ENCODE data around the gene PDE6G.

Gene PDE6G

DNA sequence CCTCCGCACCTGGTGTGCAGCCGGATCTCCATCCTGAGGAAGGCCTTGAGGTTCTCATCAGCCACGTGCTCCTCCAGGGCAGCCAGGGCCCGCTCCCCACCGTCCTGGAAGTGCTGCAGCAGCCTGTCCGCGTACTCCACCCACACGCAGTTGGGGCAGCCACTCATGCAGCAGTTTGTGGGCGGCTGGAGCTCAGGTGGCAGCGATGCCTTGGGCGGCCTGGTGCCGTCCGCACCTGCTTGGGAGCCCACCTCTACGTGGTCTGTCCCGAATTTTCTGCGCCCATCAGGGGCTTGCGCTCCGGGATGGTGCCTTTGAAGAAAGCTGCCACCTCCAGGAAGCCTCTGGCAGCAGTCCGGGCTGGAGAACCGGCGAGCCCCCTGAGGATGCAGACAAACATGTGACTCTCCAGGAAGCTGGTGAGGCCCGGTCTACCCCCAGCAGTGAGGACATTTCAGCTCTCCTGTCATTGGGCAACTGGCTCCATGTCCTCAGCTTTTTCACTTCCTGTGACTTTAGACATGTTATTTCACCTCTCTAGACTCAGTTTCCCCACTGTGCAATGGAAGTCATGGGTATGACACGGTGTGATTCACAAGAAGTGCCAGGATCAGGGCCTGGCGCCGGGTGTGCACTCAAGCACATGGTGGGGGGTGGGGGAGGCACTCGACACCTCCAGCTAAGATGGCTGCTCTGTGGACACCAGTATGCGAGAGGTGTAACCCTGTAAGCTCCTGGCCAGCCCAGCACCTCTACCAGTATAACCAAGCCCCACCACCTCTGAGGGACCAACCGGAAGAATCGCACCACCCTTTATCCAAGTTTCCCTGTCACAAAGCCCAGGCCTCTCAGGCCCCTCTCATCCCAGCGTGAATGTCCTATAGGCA, 9.1 kb upstream of the PDE6G start:
- H3K4me3 ChIP-seq (ENCODE audit: low read length): peak overlapping the region; percentile 92

GRCh38 chr17:81664051-81664470, 7.7 kb upstream of the PDE6G start:
- H2AFZ ChIP-seq (ENCODE audit: low read depth, low read length): no peak overlapping the region
- H3K27me3 ChIP-seq (ENCODE audit: insufficient read depth, low read length): no peaks in the 10 kb centered on the region
- H3K9me3 ChIP-seq (ENCODE audit: low read length): no peaks in the 10 kb centered on the region
- peaks cover 16% of the 10 kb centered on the region for H3K4me1 ChIP-seq (ENCODE audit: insufficient read depth, low read length)
- peaks cover 15% of the 10 kb centered on the region for H3K36me3 ChIP-seq (ENCODE audit: insufficient read depth, low read length)
- H3K4me3 ChIP-seq (ENCODE audit: low read length): no peak overlapping the region

More for the DNA sequence above, 9.1 kb upstream of the PDE6G start:
- H3K9me3 ChIP-seq (ENCODE audit: low read length): no peaks in the 10 kb centered on the region
- peak overlapping the region; percentile 13 for H2AFZ ChIP-seq (ENCODE audit: low read depth, low read length)
- H3K4me1 ChIP-seq (ENCODE audit: insufficient read depth, low read length): peaks cover 16% of the 10 kb centered on the region
- H3K27me3 ChIP-seq (ENCODE audit: insufficient read depth, low read length): no peaks in the 10 kb centered on the region
- H3K36me3 ChIP-seq (ENCODE audit: insufficient read depth, low read length): peaks cover 29% of the 10 kb centered on the region

- Histone ChIP-seq H3K4me3 (ENCODE audit: low read length) (no peak overlapping the region), H3K9me3 (ENCODE audit: low read length) (no peaks in the 10 kb centered on the region), H2AFZ (ENCODE audit: low read depth, low read length) (no peak overlapping the region), H3K4me1 (ENCODE audit: insufficient read depth, low read length) (peaks cover 8% of the 10 kb centered on the region), H3K27me3 (ENCODE audit: insufficient read depth, low read length) (no peaks in the 10 kb centered on the region), H3K36me3 (ENCODE audit: insufficient read depth, low read length) (peaks cover 4% of the 10 kb centered on the region)
Observed at GRCh38 chr17:81662002-81662401, 5.7 kb upstream of the PDE6G start.

GRCh38 chr17:81660441-81660840, 4.1 kb upstream of the PDE6G start:
- Histone ChIP-seq H3K36me3 (ENCODE audit: insufficient read depth, low read length) (peaks cover 4% of the 10 kb centered on the region), H2AFZ (ENCODE audit: low read depth, low read length) (no peak overlapping the region), H3K9me3 (ENCODE audit: low read length) (no peaks in the 10 kb centered on the region), H3K4me1 (ENCODE audit: insufficient read depth, low read length) (peaks cover under 1% of the 10 kb centered on the region), H3K27me3 (ENCODE audit: insufficient read depth, low read length) (no peaks in the 10 kb centered on the region), H3K4me3 (ENCODE audit: low read length) (no peak overlapping the region)

- no peak overlapping the region for H3K4me3 ChIP-seq (ENCODE audit: low read length)
- H2AFZ ChIP-seq (ENCODE audit: low read depth, low read length): no peak overlapping the region
- no peaks in the 10 kb centered on the region for H3K9me3 ChIP-seq (ENCODE audit: low read length)
- no peaks in the 10 kb centered on the region for H3K4me1 ChIP-seq (ENCODE audit: insufficient read depth, low read length)
- no peaks in the 10 kb centered on the region for H3K27me3 ChIP-seq (ENCODE audit: insufficient read depth, low read length)
- H3K36me3 ChIP-seq (ENCODE audit: insufficient read depth, low read length): peaks cover 1% of the 10 kb centered on the region
Observed at GRCh38 chr17:81659038-81659437, 2.7 kb upstream of the PDE6G start.

DNA sequence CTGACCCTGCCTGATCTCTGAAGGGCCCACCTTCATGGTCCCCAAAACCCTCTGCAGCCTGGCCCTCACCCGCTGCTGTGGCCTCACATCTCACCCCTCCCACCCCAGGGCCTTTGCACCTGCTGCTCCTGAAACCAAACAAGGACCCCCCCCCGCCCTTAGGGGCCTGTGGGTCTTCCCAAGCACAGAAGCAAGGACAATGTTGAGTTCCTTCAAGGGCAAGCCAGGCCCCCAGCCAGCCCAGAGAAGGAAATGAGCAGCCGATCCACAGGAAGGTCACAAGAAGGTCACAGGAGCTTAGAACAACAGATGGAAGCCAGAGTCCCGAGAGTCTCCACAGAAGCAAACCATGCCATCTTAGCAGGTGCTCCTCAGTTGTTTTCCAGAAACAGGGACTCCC, 493 bp upstream of the PDE6G start:
- H3K4me3 ChIP-seq (ENCODE audit: low read length): no peak overlapping the region
- H3K36me3 ChIP-seq (ENCODE audit: insufficient read depth, low read length): no peaks in the 10 kb centered on the region
- no peaks in the 10 kb centered on the region for H3K9me3 ChIP-seq (ENCODE audit: low read length)
- H2AFZ ChIP-seq (ENCODE audit: low read depth, low read length): no peak overlapping the region
- H3K4me1 ChIP-seq (ENCODE audit: insufficient read depth, low read length): no peaks in the 10 kb centered on the region
- no peaks in the 10 kb centered on the region for H3K27me3 ChIP-seq (ENCODE audit: insufficient read depth, low read length)

DNA sequence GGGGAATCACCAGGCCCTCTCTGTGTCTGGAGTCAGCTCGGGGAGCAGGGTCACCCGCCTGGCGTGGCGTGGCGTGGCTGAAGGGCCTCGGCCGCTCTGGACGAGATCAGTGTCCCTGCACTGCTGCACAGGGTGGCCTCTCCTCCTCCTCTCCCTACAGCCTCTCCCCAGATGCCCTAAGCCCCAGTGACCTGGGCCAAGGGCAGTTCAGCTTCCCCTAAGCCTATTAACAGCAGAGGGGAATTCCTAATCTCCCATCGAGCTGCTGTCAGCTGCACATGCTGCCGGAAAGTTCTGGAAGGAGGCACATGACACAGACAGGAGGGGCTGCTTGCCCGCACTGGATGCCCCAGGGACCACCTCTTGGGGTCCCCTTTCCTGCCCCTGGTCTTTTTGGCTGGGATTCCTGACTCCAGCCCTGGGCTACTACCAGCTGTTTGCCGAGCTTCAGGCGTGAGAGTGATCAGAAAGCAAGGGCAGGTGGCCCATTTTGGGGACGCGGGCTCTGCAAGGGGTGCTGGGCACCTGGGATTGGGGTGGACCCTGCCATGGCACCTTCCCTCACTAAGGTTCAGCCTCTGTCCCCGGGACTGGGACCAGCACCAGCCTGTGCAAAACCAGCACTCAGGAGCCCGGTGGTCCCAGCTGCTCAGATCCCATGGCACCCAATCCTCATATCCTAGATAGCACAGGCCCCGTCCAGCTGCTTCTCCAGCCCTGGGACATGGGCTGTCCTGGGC, 794 bp downstream of the PDE6G start:
- H2AFZ ChIP-seq (ENCODE audit: low read depth, low read length): no peak overlapping the region
- H3K4me1 ChIP-seq (ENCODE audit: insufficient read depth, low read length): no peaks in the 10 kb centered on the region
- no peaks in the 10 kb centered on the region for H3K9me3 ChIP-seq (ENCODE audit: low read length)
- no peaks in the 10 kb centered on the region for H3K36me3 ChIP-seq (ENCODE audit: insufficient read depth, low read length)
- H3K27me3 ChIP-seq (ENCODE audit: insufficient read depth, low read length): no peaks in the 10 kb centered on the region
- H3K4me3 ChIP-seq (ENCODE audit: low read length): no peak overlapping the region

- H2AFZ ChIP-seq (ENCODE audit: low read depth, low read length): no peak overlapping the region
- H3K36me3 ChIP-seq (ENCODE audit: insufficient read depth, low read length): no peaks in the 10 kb centered on the region
- peaks cover 3% of the 10 kb centered on the region for H3K9me3 ChIP-seq (ENCODE audit: low read length)
- peaks cover 6% of the 10 kb centered on the region for H3K27me3 ChIP-seq (ENCODE audit: insufficient read depth, low read length)
- H3K4me1 ChIP-seq (ENCODE audit: insufficient read depth, low read length): no peaks in the 10 kb centered on the region
- H3K4me3 ChIP-seq (ENCODE audit: low read length): no peak overlapping the region
Observed at GRCh38 chr17:81652906-81653771, 3.2 kb downstream of the PDE6G start.

- H3K36me3 ChIP-seq (ENCODE audit: insufficient read depth, low read length): no peaks in the 10 kb centered on the region
- peaks cover 7% of the 10 kb centered on the region for H3K9me3 ChIP-seq (ENCODE audit: low read length)
- no peaks in the 10 kb centered on the region for H3K4me1 ChIP-seq (ENCODE audit: insufficient read depth, low read length)
- H2AFZ ChIP-seq (ENCODE audit: low read depth, low read length): no peak overlapping the region
- H3K27me3 ChIP-seq (ENCODE audit: insufficient read depth, low read length): peaks cover 17% of the 10 kb centered on the region
- no peak overlapping the region for H3K4me3 ChIP-seq (ENCODE audit: low read length)
Observed at GRCh38 chr17:81651692-81652091, 4.7 kb downstream of the PDE6G start.

DNA sequence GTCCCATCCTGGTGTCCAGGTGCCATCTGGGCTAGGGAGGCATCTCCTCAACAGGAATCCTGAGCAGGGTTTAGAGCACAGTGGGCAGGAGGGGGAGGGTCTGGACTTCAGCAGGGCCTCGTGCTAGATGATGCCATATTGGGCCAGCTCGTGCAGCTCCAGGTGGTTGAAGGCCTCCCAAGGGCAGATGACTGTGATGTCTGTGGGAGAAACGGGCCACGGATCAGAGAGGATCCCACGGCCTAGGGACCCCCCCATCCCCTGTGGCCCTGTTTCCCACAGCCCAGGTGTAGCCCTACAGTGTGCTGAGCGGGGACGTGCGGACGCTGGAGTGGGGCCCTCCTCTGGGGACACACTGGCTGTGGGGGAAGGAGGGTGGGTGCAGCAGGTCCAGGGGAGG, 5.4 kb downstream of the PDE6G start:
- Histone ChIP-seq H3K9me3 (ENCODE audit: low read length) (peaks cover 7% of the 10 kb centered on the region), H3K4me3 (ENCODE audit: low read length) (no peak overlapping the region), H3K4me1 (ENCODE audit: insufficient read depth, low read length) (no peaks in the 10 kb centered on the region), H2AFZ (ENCODE audit: low read depth, low read length) (no peak overlapping the region), H3K27me3 (ENCODE audit: insufficient read depth, low read length) (peaks cover 18% of the 10 kb centered on the region), H3K36me3 (ENCODE audit: insufficient read depth, low read length) (no peaks in the 10 kb centered on the region)

DNA sequence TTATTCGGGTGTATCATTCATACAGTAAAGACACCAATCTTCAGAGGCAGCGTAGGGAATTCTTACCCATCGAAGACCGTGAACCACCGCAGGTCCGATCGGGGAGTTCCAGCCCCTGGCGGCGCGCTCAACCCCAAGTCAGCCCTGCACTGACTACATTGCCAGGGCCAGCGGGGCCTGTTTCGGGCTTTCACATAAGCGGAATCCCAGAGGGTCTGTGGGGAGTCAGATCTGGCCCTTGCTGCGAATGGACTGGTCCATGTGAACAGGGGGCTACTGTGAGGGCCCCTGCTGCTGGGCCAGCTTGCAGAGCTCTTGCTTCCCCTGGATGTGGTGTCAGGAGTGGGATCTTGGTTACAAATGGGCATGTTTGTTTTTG, 7.6 kb downstream of the PDE6G start:
- no peak overlapping the region for H3K4me3 ChIP-seq (ENCODE audit: low read length)
- H3K9me3 ChIP-seq (ENCODE audit: low read length): peaks cover 7% of the 10 kb centered on the region
- no peaks in the 10 kb centered on the region for H3K4me1 ChIP-seq (ENCODE audit: insufficient read depth, low read length)
- H2AFZ ChIP-seq (ENCODE audit: low read depth, low read length): no peak overlapping the region
- H3K27me3 ChIP-seq (ENCODE audit: insufficient read depth, low read length): peaks cover 18% of the 10 kb centered on the region
- no peaks in the 10 kb centered on the region for H3K36me3 ChIP-seq (ENCODE audit: insufficient read depth, low read length)

DNA sequence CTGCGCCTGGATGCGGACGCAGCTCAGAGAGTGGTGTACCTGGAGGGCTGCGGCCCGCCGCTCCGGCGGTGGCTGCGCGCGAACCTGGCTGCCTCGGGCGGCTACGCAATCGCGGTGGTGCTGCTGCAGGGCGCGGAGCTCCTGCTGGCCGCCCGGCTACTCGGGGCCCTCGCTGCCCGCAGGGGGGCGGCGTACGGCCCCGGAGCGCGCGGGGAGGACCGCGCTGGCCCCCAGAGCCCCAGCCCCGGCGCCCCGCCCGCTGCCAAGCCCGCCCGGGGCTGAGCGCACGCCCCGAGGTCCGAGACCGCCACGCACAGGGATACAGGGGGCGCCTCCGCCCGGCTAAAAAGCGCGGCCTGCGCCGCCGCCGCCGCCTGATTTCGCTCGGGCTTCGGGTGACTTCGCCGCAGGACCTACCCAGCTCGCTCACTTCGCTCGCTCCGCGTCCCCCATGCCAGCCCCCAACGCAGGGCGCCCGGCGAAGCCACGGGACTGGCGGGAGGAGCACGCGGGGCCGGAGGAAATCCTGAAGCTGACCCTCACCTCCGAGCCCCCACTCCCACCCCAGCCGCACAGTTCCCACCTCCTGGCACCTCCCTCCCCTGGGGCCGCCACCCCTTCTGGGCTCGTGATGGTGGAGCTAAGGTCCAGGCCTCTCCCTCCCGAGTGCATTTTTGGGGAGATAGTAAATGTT, 8.2 kb downstream of the PDE6G start:
- peaks cover 18% of the 10 kb centered on the region for H3K27me3 ChIP-seq (ENCODE audit: insufficient read depth, low read length)
- H3K4me1 ChIP-seq (ENCODE audit: insufficient read depth, low read length): no peaks in the 10 kb centered on the region
- H3K36me3 ChIP-seq (ENCODE audit: insufficient read depth, low read length): no peaks in the 10 kb centered on the region
- H3K9me3 ChIP-seq (ENCODE audit: low read length): peaks cover 7% of the 10 kb centered on the region
- H3K4me3 ChIP-seq (ENCODE audit: low read length): no peak overlapping the region
- H2AFZ ChIP-seq (ENCODE audit: low read depth, low read length): no peak overlapping the region
